ENCODE measurements around the gene CDK5R2. TPM values are rescaled to one million over a fixed set of nuclear protein-coding genes. Genes with fewer than 3 reads are reported as not detected.
A peak's percentile ranks its signal among the peaks of the same experiment; 100 is the strongest.

CDK5R2 gene
- total RNA-seq, 1 experiment from 2014 or later: 0.17 TPM

DNA sequence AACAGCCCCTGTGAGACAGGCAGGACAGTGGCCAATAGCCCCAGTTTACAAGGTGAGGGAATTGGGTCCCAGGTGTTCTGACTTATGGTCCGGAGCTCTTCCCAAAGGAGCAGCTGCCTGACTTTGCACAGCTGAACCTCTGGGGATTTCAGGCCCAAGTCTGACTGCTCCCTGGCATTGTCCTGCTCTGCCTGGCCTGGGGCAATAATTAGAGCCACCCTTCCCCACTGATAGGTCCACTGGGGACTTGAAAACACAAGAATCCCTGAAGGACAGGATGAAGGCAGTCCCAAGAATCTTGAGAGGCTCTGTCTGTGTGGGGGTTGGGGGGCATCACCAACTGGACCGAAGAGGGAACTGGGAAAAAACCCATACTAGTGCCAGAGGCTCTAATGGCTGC is 29.2 kb downstream of the CDK5R2 start:
- H3K27me3 ChIP-seq (ENCODE audit: control insufficient read depth, insufficient read depth, low read length): peaks cover 100% of the 10 kb centered on the region
- no peaks in the 10 kb centered on the region for H3K36me3 ChIP-seq (replicated peaks; ENCODE audit: control insufficient read depth, insufficient read depth, low read length)
- H3K4me3 ChIP-seq (ENCODE audit: insufficient read depth, low read depth, low read length): no peak overlapping the region
- DNase-seq: no peak

GRCh38 chr2:218990052-218990451 is 30.6 kb downstream of the CDK5R2 start:
- peak; percentile 13 for DNase-seq
- Histone ChIP-seq H3K27me3 (ENCODE audit: control insufficient read depth, insufficient read depth, low read length) (peaks cover 100% of the 10 kb centered on the region), H3K4me3 (ENCODE audit: insufficient read depth, low read depth, low read length) (no peak overlapping the region), H3K36me3 (replicated peaks; ENCODE audit: control insufficient read depth, insufficient read depth, low read length) (no peaks in the 10 kb centered on the region)

DNA sequence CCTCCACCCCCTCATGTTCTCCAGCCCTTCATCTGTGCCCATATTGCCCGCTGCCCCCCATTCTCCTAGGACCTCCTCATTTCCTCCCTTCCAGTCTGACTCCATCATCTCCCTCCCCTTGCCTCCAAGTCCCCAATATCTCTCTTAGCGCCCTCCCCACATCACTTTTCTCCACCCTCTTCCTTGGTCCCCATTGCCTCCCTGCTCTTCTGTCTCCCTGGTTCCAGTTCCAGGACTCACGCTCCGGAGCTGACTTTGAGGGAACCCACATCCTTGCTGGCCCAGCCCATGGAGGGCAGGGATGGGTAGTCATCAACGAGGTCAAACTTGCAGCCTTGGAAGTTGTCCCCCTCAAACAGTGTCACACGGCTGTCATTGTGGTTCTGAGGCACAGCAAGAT is 31.1 kb downstream of the CDK5R2 start:
- Histone ChIP-seq H3K4me3 (ENCODE audit: insufficient read depth, low read depth, low read length) (no peak overlapping the region), H3K36me3 (replicated peaks; ENCODE audit: control insufficient read depth, insufficient read depth, low read length) (no peaks in the 10 kb centered on the region), H3K27me3 (ENCODE audit: control insufficient read depth, insufficient read depth, low read length) (peaks cover 100% of the 10 kb centered on the region)
- peak; percentile 13 for DNase-seq

- DNase-seq: peak; percentile 72
- peaks cover 99% of the 10 kb centered on the region for H3K27me3 ChIP-seq (ENCODE audit: control insufficient read depth, insufficient read depth, low read length)
- no peak overlapping the region for H3K4me3 ChIP-seq (ENCODE audit: insufficient read depth, low read depth, low read length)
- H3K36me3 ChIP-seq (replicated peaks; ENCODE audit: control insufficient read depth, insufficient read depth, low read length): no peaks in the 10 kb centered on the region
These were observed 32.3 kb downstream of the CDK5R2 start for GRCh38 chr2:218991674-218992168.

- H3K4me3 ChIP-seq (ENCODE audit: insufficient read depth, low read depth, low read length): no peak overlapping the region
- DNase-seq: no peak
- peaks cover 99% of the 10 kb centered on the region for H3K27me3 ChIP-seq (ENCODE audit: control insufficient read depth, insufficient read depth, low read length)
- H3K36me3 ChIP-seq (replicated peaks; ENCODE audit: control insufficient read depth, insufficient read depth, low read length): no peaks in the 10 kb centered on the region
These were observed 32.7 kb downstream of the CDK5R2 start for GRCh38 chr2:218992196-218992595.

DNA sequence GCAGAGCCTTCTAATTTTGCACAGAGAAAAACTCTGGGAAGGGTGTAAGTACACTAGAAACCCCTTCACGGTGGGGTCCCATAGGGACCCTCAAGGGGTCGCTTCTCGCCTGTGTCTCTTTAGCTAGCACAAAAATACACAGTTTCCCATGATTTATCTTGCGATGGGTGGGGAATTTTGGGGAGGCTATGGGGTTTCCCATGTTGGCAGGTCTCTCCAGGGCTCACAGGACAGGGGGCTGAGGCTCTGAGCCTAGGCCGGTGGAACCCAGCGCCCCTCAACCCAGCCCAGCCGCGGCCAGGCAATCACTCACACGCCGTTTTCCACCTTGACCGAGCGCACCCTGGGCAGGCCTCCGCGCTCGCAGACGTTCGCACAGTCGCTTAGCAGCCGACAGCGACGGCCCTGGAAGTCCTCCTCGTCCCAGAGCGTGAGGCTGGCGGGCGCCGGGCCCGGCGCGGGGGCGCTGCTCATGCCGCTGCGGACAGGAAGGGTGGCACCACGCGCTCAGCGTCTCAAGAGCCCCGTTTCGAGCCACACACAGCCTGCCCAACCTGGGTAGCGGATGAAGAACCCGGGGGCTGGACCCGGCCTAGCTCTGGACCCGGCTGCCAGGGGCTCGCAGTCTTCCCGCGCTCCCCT is 33.4 kb downstream of the CDK5R2 start:
- peak; percentile 71 for DNase-seq
- peaks cover 99% of the 10 kb centered on the region for H3K27me3 ChIP-seq (ENCODE audit: control insufficient read depth, insufficient read depth, low read length)
- H3K4me3 ChIP-seq (ENCODE audit: insufficient read depth, low read depth, low read length): no peak overlapping the region
- H3K36me3 ChIP-seq (replicated peaks; ENCODE audit: control insufficient read depth, insufficient read depth, low read length): no peaks in the 10 kb centered on the region

GRCh38 chr2:218993345-218994315 is 34.2 kb downstream of the CDK5R2 start, which contains the start of gene CRYBA2:
CRYBA2 (minus strand) TSS chr2:218993422; CDS start chr2:218993176, 246 bp downstream.
- DNase-seq: peak; percentile 81
- H3K4me3 ChIP-seq (ENCODE audit: insufficient read depth, low read depth, low read length): peak within 1 kb of the TSS; percentile 15; the same call in 1 of the 2 replicates
- no peaks in the 10 kb centered on the region for H3K36me3 ChIP-seq (replicated peaks; ENCODE audit: control insufficient read depth, insufficient read depth, low read length)

GRCh38 chr2:218995561-218995960 is 36.1 kb downstream of the CDK5R2 start:
- DNase-seq: no peak
- Histone ChIP-seq H3K36me3 (replicated peaks; ENCODE audit: control insufficient read depth, insufficient read depth, low read length) (no peaks in the 10 kb centered on the region), H3K4me3 (ENCODE audit: insufficient read depth, low read depth, low read length) (no peak overlapping the region), H3K27me3 (ENCODE audit: control insufficient read depth, insufficient read depth, low read length) (peaks cover 98% of the 10 kb centered on the region)

More at GRCh38 chr2:218993345-218994315, 34.2 kb downstream of the CDK5R2 start, which contains the start of gene CRYBA2:
- peaks cover 99% of the 10 kb centered on the region for H3K27me3 ChIP-seq (ENCODE audit: control insufficient read depth, insufficient read depth, low read length)

GRCh38 chr2:218995972-218996711 is 36.7 kb downstream of the CDK5R2 start:
- peak overlapping the region; percentile 32 for H3K4me3 ChIP-seq (ENCODE audit: insufficient read depth, low read depth, low read length)
- DNase-seq: peak; percentile 98
- H3K27me3 ChIP-seq (ENCODE audit: control insufficient read depth, insufficient read depth, low read length): peaks cover 98% of the 10 kb centered on the region
- no peaks in the 10 kb centered on the region for H3K36me3 ChIP-seq (replicated peaks; ENCODE audit: control insufficient read depth, insufficient read depth, low read length)

DNA sequence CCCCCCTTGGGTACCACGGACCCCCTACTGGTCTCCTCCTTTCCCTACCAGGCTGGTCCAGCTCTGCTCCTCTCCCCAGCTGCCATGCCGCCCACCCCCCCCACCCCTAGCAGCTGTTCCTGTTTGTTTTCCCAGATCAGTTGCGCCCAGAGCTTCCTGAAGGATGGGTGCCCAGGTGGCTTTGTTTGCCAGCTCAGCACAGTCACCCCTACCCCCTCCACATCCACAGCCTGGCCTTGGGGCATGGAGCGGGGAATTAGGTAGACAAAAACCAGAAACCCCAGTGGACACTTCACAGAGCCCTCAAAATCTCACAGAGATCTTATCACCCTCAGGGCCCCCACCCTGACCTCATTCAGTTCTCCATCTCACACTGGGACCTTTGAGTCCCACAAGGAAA is 37.5 kb downstream of the CDK5R2 start:
- no peak for DNase-seq
- no peak overlapping the region for H3K4me3 ChIP-seq (ENCODE audit: insufficient read depth, low read depth, low read length)
- peaks cover 98% of the 10 kb centered on the region for H3K27me3 ChIP-seq (ENCODE audit: control insufficient read depth, insufficient read depth, low read length)
- no peaks in the 10 kb centered on the region for H3K36me3 ChIP-seq (replicated peaks; ENCODE audit: control insufficient read depth, insufficient read depth, low read length)

DNA sequence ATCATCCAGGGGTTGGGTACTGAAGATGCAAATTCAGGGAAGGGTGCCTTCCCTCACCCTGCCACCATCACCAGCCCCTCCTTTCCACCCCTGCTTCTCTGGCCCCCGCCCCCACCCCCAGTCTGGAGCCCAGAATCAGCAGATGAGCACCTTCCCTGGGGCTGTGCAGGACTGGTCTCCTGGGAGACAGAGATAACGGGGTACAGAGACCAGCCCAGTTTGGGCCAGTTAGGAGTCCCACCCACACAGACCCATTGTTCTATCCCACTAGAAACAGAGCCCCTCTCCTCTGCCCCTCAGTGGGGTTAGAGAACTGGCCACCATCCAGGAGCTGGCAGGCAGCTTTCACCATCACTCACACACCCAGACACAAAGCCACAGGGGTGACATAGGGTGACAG is 38.3 kb downstream of the CDK5R2 start:
- DNase-seq: no peak
- H3K4me3 ChIP-seq (ENCODE audit: insufficient read depth, low read depth, low read length): no peak overlapping the region
- peaks cover 98% of the 10 kb centered on the region for H3K27me3 ChIP-seq (ENCODE audit: control insufficient read depth, insufficient read depth, low read length)
- H3K36me3 ChIP-seq (replicated peaks; ENCODE audit: control insufficient read depth, insufficient read depth, low read length): no peaks in the 10 kb centered on the region

- peaks cover 98% of the 10 kb centered on the region for H3K27me3 ChIP-seq (ENCODE audit: control insufficient read depth, insufficient read depth, low read length)
- no peak overlapping the region for H3K4me3 ChIP-seq (ENCODE audit: insufficient read depth, low read depth, low read length)
- no peak for DNase-seq
- no peaks in the 10 kb centered on the region for H3K36me3 ChIP-seq (replicated peaks; ENCODE audit: control insufficient read depth, insufficient read depth, low read length)
These were observed 39.0 kb downstream of the CDK5R2 start for GRCh38 chr2:218998414-218999002.

DNA sequence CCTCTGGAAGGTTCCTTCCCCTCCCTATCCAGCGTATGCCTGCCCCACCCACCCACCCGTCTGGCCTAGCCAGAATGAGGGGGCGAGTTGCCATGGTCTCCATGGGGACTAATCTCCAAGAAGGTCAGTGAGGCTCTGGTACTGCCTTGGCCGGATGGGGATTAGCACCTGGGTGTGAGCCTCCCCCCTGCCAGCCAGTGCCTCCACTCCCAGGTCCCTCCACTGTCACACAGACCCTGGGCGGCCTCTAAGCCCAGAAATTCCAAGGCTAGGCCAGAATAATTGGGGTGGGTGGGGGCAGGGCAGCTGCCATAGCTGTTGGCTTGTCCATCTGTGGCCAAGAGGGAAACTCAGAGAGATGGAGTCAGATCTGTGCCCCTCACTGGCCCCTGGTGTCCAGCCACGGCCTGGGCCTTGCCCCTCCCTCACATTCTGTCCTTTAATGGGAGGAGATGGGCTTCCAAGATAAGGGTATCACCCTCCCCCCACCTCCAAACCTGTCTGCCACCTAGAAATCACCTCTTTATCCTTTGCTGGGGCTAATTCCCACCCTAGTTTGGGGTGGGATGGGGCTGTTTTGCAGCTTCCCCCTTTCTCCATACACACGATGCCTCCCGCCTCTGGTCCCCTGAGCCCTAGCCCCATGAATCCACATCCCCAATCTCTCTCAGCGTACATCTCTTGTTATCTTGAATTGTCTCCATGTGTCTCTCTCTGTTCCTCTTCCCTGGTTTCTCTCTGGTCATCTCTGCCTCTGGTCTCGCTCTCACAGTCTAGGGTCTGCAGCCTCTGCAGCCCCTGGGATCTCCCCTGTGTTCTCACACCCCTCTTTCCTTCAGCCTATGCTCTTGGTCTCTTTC is 39.8 kb downstream of the CDK5R2 start:
- no peak overlapping the region; the same call in 1 of the 2 replicates for H3K4me3 ChIP-seq (ENCODE audit: insufficient read depth, low read depth, low read length)
- DNase-seq: peak; percentile 65
- H3K27me3 ChIP-seq (ENCODE audit: control insufficient read depth, insufficient read depth, low read length): peaks cover 98% of the 10 kb centered on the region
- no peaks in the 10 kb centered on the region for H3K36me3 ChIP-seq (replicated peaks; ENCODE audit: control insufficient read depth, insufficient read depth, low read length)
